Raji (cell line): ENCODE results near the gene VAT1L.

Experiments
- POLR2A ChIP-seq: IDR thresholded peaks from 2 replicates; pipeline ENCODE4 v1.6.1; 2011; ENCODE audit warnings: low read depth, low read length, control low read depth; ENCODE audit not compliant: insufficient read depth

Gene VAT1L

GRCh38 chr16:77951788-77952187 is 163.4 kb downstream of the VAT1L start:
- no peak for TF ChIP-seq POLR2A

- TF ChIP-seq POLR2A = no peak
These were observed 166.8 kb downstream of the VAT1L start for GRCh38 chr16:77955127-77955526.

GRCh38 chr16:77956231-77956630 is 167.9 kb downstream of the VAT1L start:
- no peak for TF ChIP-seq POLR2A

- TF ChIP-seq POLR2A = no peak
These were observed 172.4 kb downstream of the VAT1L start for GRCh38 chr16:77960766-77961165.

- TF ChIP-seq POLR2A = no peak
These were observed 173.4 kb downstream of the VAT1L start for GRCh38 chr16:77961814-77962213.

- no peak for TF ChIP-seq POLR2A
These were observed 174.3 kb downstream of the VAT1L start for GRCh38 chr16:77962689-77963088.

- TF ChIP-seq POLR2A = no peak
These were observed 175.1 kb downstream of the VAT1L start for GRCh38 chr16:77963185-77964044.

- no peak for TF ChIP-seq POLR2A
These were observed 177.0 kb downstream of the VAT1L start for GRCh38 chr16:77965346-77965745.

- TF ChIP-seq POLR2A = no peak
These were observed 178.9 kb downstream of the VAT1L start for GRCh38 chr16:77967054-77967904.

GRCh38 chr16:77969861-77970260 is 181.5 kb downstream of the VAT1L start:
- no peak for TF ChIP-seq POLR2A

GRCh38 chr16:77970371-77970770 is 182.0 kb downstream of the VAT1L start:
- TF ChIP-seq POLR2A = no peak

- TF ChIP-seq POLR2A = no peak
These were observed 183.1 kb downstream of the VAT1L start for GRCh38 chr16:77971306-77972061.

GRCh38 chr16:77972062-77972392 is 183.7 kb downstream of the VAT1L start:
- no peak for TF ChIP-seq POLR2A

- no peak for TF ChIP-seq POLR2A
These were observed 186.5 kb downstream of the VAT1L start for GRCh38 chr16:77974883-77975282.

- no peak for TF ChIP-seq POLR2A
These were observed 187.6 kb downstream of the VAT1L start for GRCh38 chr16:77975942-77976341.
